IMR-90 (cell line): ENCODE measurements around the gene INPP1. TPM values are rescaled to one million over a fixed set of nuclear protein-coding genes. Genes with fewer than 3 reads are reported as not detected.

Experiments used
- ATAC-seq: fragments of 200-7000 bp; cut with Tn5 transposase; 2 replicates; pipeline ENCODE4 v1.9.1; 2020; ENCODE audit warnings: low read depth, mild to moderate bottlenecking, moderate library complexity
- BruUV-seq: library from RNA; stranded (reverse); fragments of 400-500 nt; replicated peaks from 2 replicates; lab custom pipeline; 2021; lab: Mats Ljungman, UMichigan
- CTCF ChIA-PET: fragments of 300-600 bp; formaldehyde crosslinking; extraction: SDS; loops from one replicate; lab custom pipeline; 2021; ENCODE audit warnings: antibody characterized with exemption; lab: Yijun Ruan, JAX
- POLR2A ChIA-PET: fragments of 300-600 bp; sonication (Branson Sonifier 250); formaldehyde crosslinking; loops from one replicate; lab custom pipeline; 2022; ENCODE audit warnings: antibody characterized with exemption; ENCODE audit not compliant: unreplicated experiment; lab: Charles Lee
- DNase-seq: peaks from one replicate; pipeline ENCODE4 v3.0.0; 2013
- H2AFZ ChIP-seq: replicated peaks from 2 replicates; pipeline ENCODE3; 2013; ENCODE audit warnings: low read length, mild to moderate bottlenecking; ENCODE audit not compliant: poor library complexity
- H2AK5ac ChIP-seq: 2 replicates; pipeline ENCODE4 v1.6.1; 2013; ENCODE audit warnings: low read depth, low read length, inconsistent platforms
- H2AK9ac ChIP-seq: replicated peaks from 2 replicates; pipeline ENCODE3; 2013; ENCODE audit warnings: mild to moderate bottlenecking, low read depth, low read length, moderate library complexity; ENCODE audit not compliant: poor library complexity
- H2BK120ac ChIP-seq: 2 replicates; pipeline ENCODE4 v1.6.1; 2013; ENCODE audit warnings: low read depth, low read length, inconsistent platforms
- H2BK15ac ChIP-seq: 3 replicates; pipeline ENCODE4 v1.6.1; 2013; ENCODE audit warnings: low read depth, low read length, inconsistent platforms
- H2BK20ac ChIP-seq: 2 replicates; pipeline ENCODE4 v1.6.1; 2013; ENCODE audit warnings: low read depth, mild to moderate bottlenecking, inconsistent platforms, low read length, moderate library complexity
- H2BK5ac ChIP-seq: 2 replicates; pipeline ENCODE4 v1.6.1; 2013; ENCODE audit warnings: mild to moderate bottlenecking, low read depth, low read length, inconsistent platforms; ENCODE audit not compliant: poor library complexity, severe bottlenecking
- H3K14ac ChIP-seq: replicated peaks from 2 replicates; pipeline ENCODE4 v1.6.1; 2013; ENCODE audit warnings: low read depth, low read length, inconsistent platforms
- H3K18ac ChIP-seq: 2 replicates; pipeline ENCODE4 v1.6.1; 2013; ENCODE audit warnings: low read depth, low read length, control low read depth
- H3K23ac ChIP-seq: 2 replicates; pipeline ENCODE4 v1.6.1; 2013; ENCODE audit warnings: low read depth, low read length, inconsistent platforms
- H3K27ac ChIP-seq: 2 replicates; pipeline ENCODE4 v1.5.1; 2013; ENCODE audit warnings: mild to moderate bottlenecking, control low read depth, low read length; ENCODE audit not compliant: insufficient read depth
- H3K27me3 ChIP-seq: 2 replicates; pipeline ENCODE4 v1.6.1; 2013; ENCODE audit warnings: low read length; ENCODE audit not compliant: control insufficient read depth, insufficient read depth
- H3K36me3 ChIP-seq: 2 replicates; pipeline ENCODE4 v1.6.1; 2013; ENCODE audit warnings: low read length, mixed read lengths; ENCODE audit not compliant: control insufficient read depth, insufficient read depth
- H3K4ac ChIP-seq: 2 replicates; pipeline ENCODE4 v1.6.1; 2013; ENCODE audit warnings: low read depth, low read length, inconsistent platforms
- H3K4me1 ChIP-seq: 2 replicates; pipeline ENCODE4 v1.6.1; 2013; ENCODE audit warnings: low read length, mixed read lengths; ENCODE audit not compliant: control insufficient read depth, insufficient read depth
- H3K4me2 ChIP-seq: 2 replicates; pipeline ENCODE4 v1.6.1; 2013; ENCODE audit warnings: low read depth, mild to moderate bottlenecking, control low read depth, low read length, moderate library complexity
- H3K4me3 ChIP-seq: 2 replicates; pipeline ENCODE4 v1.5.1; 2013; ENCODE audit warnings: low read depth, mild to moderate bottlenecking, control low read depth, low read length, moderate library complexity; ENCODE audit not compliant: insufficient read depth
- H3K56ac ChIP-seq: 2 replicates; pipeline ENCODE4 v1.6.1; 2013; ENCODE audit warnings: low read length, inconsistent platforms; ENCODE audit not compliant: insufficient read depth; ENCODE audit errors: extremely low read depth
- H3K79me1 ChIP-seq, 2 experiments: 2 replicates each; pipeline ENCODE4 v1.6.1; 2013; ENCODE audit warnings: low read length in 2 of 2, inconsistent platforms in 1 of 2, low read depth in 1 of 2
- H3K9ac ChIP-seq: 2 replicates; pipeline ENCODE4 v1.6.1; 2013; ENCODE audit warnings: low read depth, low read length, control low read depth
- H3K9me1 ChIP-seq: 2 replicates; pipeline ENCODE4 v1.6.1; 2013; ENCODE audit warnings: low read length, inconsistent platforms; ENCODE audit not compliant: insufficient read depth
- H3K9me3 ChIP-seq: 2 replicates; pipeline ENCODE4 v1.6.1; 2013; ENCODE audit warnings: low read length; ENCODE audit not compliant: control insufficient read depth, insufficient read depth
- H4K20me1 ChIP-seq: 2 replicates; pipeline ENCODE4 v1.6.1; 2013; ENCODE audit warnings: low read length, inconsistent platforms; ENCODE audit not compliant: insufficient read depth
- H4K5ac ChIP-seq: 2 replicates; pipeline ENCODE4 v1.6.1; 2013; ENCODE audit warnings: mild to moderate bottlenecking, low read depth, low read length, control low read depth
- H4K8ac ChIP-seq, 2 experiments: 2 replicates each; pipeline ENCODE4 v1.6.1; 2013; ENCODE audit warnings: low read depth in 2 of 2, low read length in 2 of 2, control low read depth in 1 of 2, inconsistent platforms in 1 of 2
- H4K91ac ChIP-seq: 2 replicates; pipeline ENCODE4 v1.6.1; 2013; ENCODE audit warnings: low read depth, low read length, inconsistent platforms; ENCODE audit not compliant: insufficient read depth
- MAFK ChIP-seq: IDR thresholded peaks from 2 replicates; pipeline ENCODE4 v1.6.1; 2012; ENCODE audit warnings: low read depth, low read length, improper control_type of control experiment
- MAZ ChIP-seq: IDR thresholded peaks from 2 replicates; pipeline ENCODE4 v1.6.1; 2012; ENCODE audit warnings: low read depth, mild to moderate bottlenecking, low read length, improper control_type of control experiment, moderate library complexity, borderline replicate concordance
- WGBS, 2 experiments: methylation state at CpG; one replicate each; pipeline versions ENCODE4 v1.1.5 to v1.1.7; 2013; ENCODE audit warnings: missing lambda C conversion rate in 2 of 2; ENCODE audit not compliant: insufficient read length in 1 of 2; ENCODE audit errors: extremely low coverage in 2 of 2; 5-methylcytosine and 5-hydroxymethylcytosine counted together
- dilution Hi-C: fragments of 300-500 bp; cut with HindIII; formaldehyde crosslinking; loops from one replicate; pipeline ENCODE4 v1.14.3; 2018; ENCODE audit warnings: low sequenced_read_pairs; ENCODE audit not compliant: unreplicated experiment
- in situ Hi-C: fragments of 300-500 bp; cut with MboI; formaldehyde crosslinking; loops from 3 replicates; pipeline ENCODE4 v1.14.3; 2019; ENCODE audit warnings: low sequenced_read_pairs, inconsistent platforms, mixed read lengths
- intact Hi-C: fragments of 100-400 bp; cut with micrococcal nuclease; formaldehyde crosslinking; loops from 2 replicates; pipeline ENCODE4 v1.10.0; 2022
- polyA plus RNA-seq, 3 experiments: library from polyadenylated mRNA; depleted of rRNA; stranded (reverse); fragments of >200 nt; gene quantifications; 2 replicates each; pipeline ENCODE4 v1.2.3, GENCODE V29; 2012; ENCODE audit warnings: low replicate concordance in 1 of 3
- total RNA-seq: library from RNA; depleted of rRNA; stranded (reverse); fragments of >200 nt; gene quantifications from 2 replicates; pipeline ENCODE4 v1.2.3, GENCODE V29; 2012

Gene INPP1
- total and polyA plus RNA-seq, 2 of the 4 experiments (the other 2 are of a cell fraction), result 4.1 to 10.1 TPM

GRCh38 chr2:190315273-190315672 lies 28.1 kb upstream of the INPP1 start:
- H3K79me1 ChIP-seq, result peaks cover 27 to 54% of the 10 kb centered on the region in 2 experiments
- no peak overlapping the region for H2BK5ac ChIP-seq
- dilution Hi-C loops (no loop called here), in situ Hi-C loops (no loop called here), intact Hi-C loops (loop anchor here (1.0 to 10.0 kb wide), 2 partner anchors 226 to 530 kb away; partner anchors contain the start of genes ORMDL1 and PMS1)
- no peak overlapping the region for H3K27ac ChIP-seq
- no peaks in the 10 kb centered on the region for H3K36me3 ChIP-seq
- no peak overlapping the region for H2BK120ac ChIP-seq
- ATAC-seq (no peak), DNase-seq (no peak)
- H3K4me2 ChIP-seq, result peak overlapping the region; percentile 48; the same call in 1 of the 2 replicates
- no peak overlapping the region for H3K14ac ChIP-seq
- H3K9ac ChIP-seq, result no peak overlapping the region
- H4K5ac ChIP-seq, result no peak overlapping the region
- no peaks in the 10 kb centered on the region for H3K27me3 ChIP-seq
- ChIA-PET POLR2A (no interaction called here), CTCF (no interaction called here)
- no peak overlapping the region for H3K4me3 ChIP-seq
- no peak overlapping the region for H3K23ac ChIP-seq
- no peak overlapping the region for H4K8ac ChIP-seq
- H4K91ac ChIP-seq, result no peak overlapping the region
- no peak overlapping the region for H2BK15ac ChIP-seq
- H2AK5ac ChIP-seq, result no peak overlapping the region
- peaks cover 7% of the 10 kb centered on the region for H3K4me1 ChIP-seq
- H3K9me1 ChIP-seq, result no peaks in the 10 kb centered on the region
- no peaks in the 10 kb centered on the region for H4K20me1 ChIP-seq
- WGBS, 2 experiments, result no CpG with 5 or more reads among the region's 2 CpGs
- no peak overlapping the region for H2AK9ac ChIP-seq
- BruUV-seq, result no TSS peak
- no peak overlapping the region for H3K18ac ChIP-seq
- H3K9me3 ChIP-seq, result no peaks in the 10 kb centered on the region
- H3K56ac ChIP-seq, result no peak overlapping the region
- no peak for TF ChIP-seq MAZ
- no peak for TF ChIP-seq MAFK
- no peak overlapping the region for H3K4ac ChIP-seq
- H2AFZ ChIP-seq, result no peak overlapping the region
- no peak overlapping the region for H2BK20ac ChIP-seq
